Measurements from ENCODE around the gene LACTBL1. TPM values are rescaled to one million over a fixed set of nuclear protein-coding genes. Genes with fewer than 3 reads are reported as not detected.
A peak's percentile ranks its signal among the peaks of the same experiment; 100 is the strongest.
"Not testable (repeated sequence)": the region's sequence is repeated elsewhere in the genome, so short reads cannot be mapped to it uniquely, and the experiment has no call there.

The LACTBL1 gene
- total RNA-seq, 2 donors from 2014 or later: not detected

- intact Hi-C loops (cut with DNase I): no loop called here
- no peak for DNase-seq (ENCODE audit: low spot score)
Measured at GRCh38 chr1:22953057-22953739, 19.5 kb downstream of the LACTBL1 start.

GRCh38 chr1:22952694-22953056 is 20.0 kb downstream of the LACTBL1 start:
- intact Hi-C loops (cut with DNase I): no loop called here

GRCh38 chr1:22951796-22952195 is 20.9 kb downstream of the LACTBL1 start:
- DNase-seq (ENCODE audit: low spot score): no peak
- intact Hi-C loops (cut with DNase I): no loop called here

More at GRCh38 chr1:22952694-22953056, 20.0 kb downstream of the LACTBL1 start:
- no peak for DNase-seq (ENCODE audit: low spot score)

- DNase-seq (ENCODE audit: low spot score): no peak
- intact Hi-C loops (cut with DNase I): no loop called here
Measured at GRCh38 chr1:22949822-22950331, 22.8 kb downstream of the LACTBL1 start.

- DNase-seq (ENCODE audit: low spot score); intact Hi-C loops (cut with DNase I): not testable (repeated sequence)
Measured at GRCh38 chr1:22945171-22945570, 27.5 kb downstream of the LACTBL1 start.

- intact Hi-C loops (cut with DNase I): loop anchor here in 1 of 2 donors (5.0 kb wide), 1 partner anchor 547 kb away; no protein-coding TSS in a partner anchor
- DNase-seq (ENCODE audit: low spot score): no peak
Measured at GRCh38 chr1:22944346-22945055, 28.2 kb downstream of the LACTBL1 start.

- no peak for DNase-seq (ENCODE audit: low spot score)
- intact Hi-C loops (cut with DNase I): loop anchor here in 1 of 2 donors (5.0 kb wide), 1 partner anchor 544 kb away; no protein-coding TSS in a partner anchor
Measured at GRCh38 chr1:22941257-22941656, 31.4 kb downstream of the LACTBL1 start.

GRCh38 chr1:22936681-22937080 is 36.0 kb downstream of the LACTBL1 start:
- intact Hi-C loops (cut with DNase I): loop anchor here in 1 of 2 donors (10.0 kb wide), 1 partner anchor 232 kb away; no protein-coding TSS in a partner anchor

GRCh38 chr1:22935433-22935832 is 37.2 kb downstream of the LACTBL1 start:
- intact Hi-C loops (cut with DNase I): loop anchor here in 1 of 2 donors (10.0 kb wide), 1 partner anchor 231 kb away; no protein-coding TSS in a partner anchor
- DNase-seq (ENCODE audit: low spot score): peak; percentile 8

More at GRCh38 chr1:22936681-22937080, 36.0 kb downstream of the LACTBL1 start:
- peak; percentile 44 for DNase-seq (ENCODE audit: low spot score)

GRCh38 chr1:22932803-22933470 is 39.7 kb downstream of the LACTBL1 start:
- intact Hi-C loops (cut with DNase I): loop anchor here in 1 of 2 donors (10.0 kb wide), 1 partner anchor 228 kb away; no protein-coding TSS in a partner anchor
- peak; percentile 35 for DNase-seq (ENCODE audit: low spot score)

GRCh38 chr1:22930240-22930912 is 42.3 kb downstream of the LACTBL1 start:
- peak; percentile 79 for DNase-seq (ENCODE audit: low spot score)
- intact Hi-C loops (cut with DNase I): loop anchor here in 1 of 2 donors (10.0 kb wide), 1 partner anchor 226 kb away; no protein-coding TSS in a partner anchor

GRCh38 chr1:22925111-22925510 is 47.6 kb downstream of the LACTBL1 start:
- DNase-seq (ENCODE audit: low spot score): peak; percentile 79
- intact Hi-C loops (cut with DNase I): no loop called here

GRCh38 chr1:22922640-22923039 is 50.0 kb downstream of the LACTBL1 start:
- intact Hi-C loops (cut with DNase I): no loop called here
- DNase-seq (ENCODE audit: low spot score): peak; percentile 5

- intact Hi-C loops (cut with DNase I): no loop called here
- peak; percentile 58 for DNase-seq (ENCODE audit: low spot score)
Measured at GRCh38 chr1:22921452-22922126, 51.1 kb downstream of the LACTBL1 start.

GRCh38 chr1:22920734-22921451 is 51.8 kb downstream of the LACTBL1 start:
- peak; percentile 38 for DNase-seq (ENCODE audit: low spot score)
- intact Hi-C loops (cut with DNase I): no loop called here

GRCh38 chr1:22920026-22920733 is 52.5 kb downstream of the LACTBL1 start:
- intact Hi-C loops (cut with DNase I): no loop called here
- peak; percentile 64 for DNase-seq (ENCODE audit: low spot score)

GRCh38 chr1:22919341-22920025 is 53.2 kb downstream of the LACTBL1 start:
- intact Hi-C loops (cut with DNase I): no loop called here
- DNase-seq (ENCODE audit: low spot score): peak; percentile 34

All from posterior vena cava (tissue), 2 donors.